ENCODE data around the gene SLC25A33. TPM values are rescaled to one million over a fixed set of nuclear protein-coding genes. Genes with fewer than 3 reads are reported as not detected.

SLC25A33 gene
- total and polyA plus RNA-seq, 2 of the 8 experiments (the other 6 are each of a cell fraction or from before 2014, with no cell fraction given) = 7.8 to 12.8 TPM

GRCh38 chr1:9500756-9501754 lies 38.2 kb upstream of the SLC25A33 start:
- Histone ChIP-seq H3K23me2 (ENCODE audit: low read depth, low read length) (no peaks in the 10 kb centered on the region), H2BK15ac (ENCODE audit: low read length) (0 out of 2 replicates have a peak overlapping the region, but pooled peaks have one; percentile 34), H3K36me3 (ENCODE audit: control insufficient read depth in 2 of 4, insufficient read depth in 4 of 4, low read length in 3 of 4) (no peaks in the 10 kb centered on the region), H3K9me3 (ENCODE audit: insufficient read depth in 2 of 2, low read depth in 1 of 2, low read length in 1 of 2) (no peaks in the 10 kb centered on the region), H2BK5ac (ENCODE audit: low read depth, low read length) (no peak overlapping the region), H3K79me2 (ENCODE audit: control insufficient read depth in 1 of 2, insufficient read depth in 2 of 2, low read length in 2 of 2) (no peaks in the 10 kb centered on the region), H3K4me3 (ENCODE audit: extremely low read depth in 1 of 4, insufficient read depth in 2 of 4, low read depth in 3 of 4, low read length in 4 of 4) (no peak overlapping the region), H3K56ac (replicated peaks; ENCODE audit: insufficient read length, low read depth, low read length) (no peak overlapping the region), H2BK120ac (replicated peaks; ENCODE audit: low read depth, low read length) (no peak overlapping the region), H2BK12ac (ENCODE audit: low read depth, low read length) (no peak overlapping the region), H3K4me1 (replicated peaks in 1 of 4; ENCODE audit: control insufficient read depth in 3 of 4, insufficient read depth in 4 of 4, low read length in 3 of 4) (no peaks in the 10 kb centered on the region), H3K79me1 (ENCODE audit: low read depth, low read length) (no peaks in the 10 kb centered on the region), H4K91ac (replicated peaks; ENCODE audit: insufficient read length, low read length) (no peak overlapping the region), H4K5ac (ENCODE audit: insufficient read length, low read depth, low read length) (no peak overlapping the region), H3K18ac (ENCODE audit: extremely low read depth, low read length) (no peak overlapping the region), H3K27ac (ENCODE audit: low read depth, low read length) (no peak overlapping the region), H3K23ac (ENCODE audit: insufficient read length) (no peak overlapping the region), H3K27me3 (replicated peaks in 1 of 4; ENCODE audit: control insufficient read depth in 3 of 4, extremely low read depth in 1 of 4, insufficient read depth in 3 of 4, low read length in 3 of 4) (peaks cover 0 to 1% (median under 1%) of the 10 kb centered on the region in 4 experiments; a peak in 6 of 7 replicates), H2AK5ac (ENCODE audit: low read depth, low read length) (no peak overlapping the region), H3K4me2 (ENCODE audit: insufficient read depth in 1 of 2, low read depth in 2 of 2, low read length in 2 of 2) (no peak overlapping the region), H3K14ac (ENCODE audit: insufficient read length) (no peak overlapping the region), H4K8ac (ENCODE audit: extremely low read depth, insufficient read depth, low read length) (no peak overlapping the region), H2BK20ac (ENCODE audit: low read length) (no peak overlapping the region), H3K4ac (replicated peaks; ENCODE audit: insufficient read length, low read depth, low read length) (no peak overlapping the region), H2AFZ (ENCODE audit: low read length) (no peak overlapping the region), H4K20me1 (replicated peaks in 1 of 2; ENCODE audit: control insufficient read depth in 1 of 2, insufficient read depth in 2 of 2, low read length in 2 of 2) (no peaks in the 10 kb centered on the region), H3K9ac (replicated peaks in 1 of 4; ENCODE audit: extremely low read depth in 1 of 4, low read depth in 3 of 4, low read length in 3 of 4) (no peak overlapping the region)
- WGBS, 2 experiments (ENCODE audit: extremely low coverage in 1 of 2, insufficient coverage in 1 of 2, insufficient read length in 1 of 2, insufficient replicate concordance in 2 of 2, low coverage in 1 of 2, low lambda C conversion rate in 2 of 2, missing lambda C conversion rate in 1 of 2) = 88% methylated on average over 17 of the region's 17 CpGs; no CpG with 5 or more reads in 1 of the 2 experiments
- DNase-seq (ENCODE audit: low read depth in 1 of 2, low spot score in 2 of 2) (no peak), FAIRE-seq (no peak)
- POLR2A ChIA-PET (ENCODE audit: partially characterized antibody) = no interaction called here
- CTCF ChIA-PET (ENCODE audit: partially characterized antibody) = interaction anchor here (0.7 to 1.9 kb wide), 4 partner anchors 10 to 234 kb away, joined by 3 to 5 read pairs (median 3); no protein-coding TSS in a partner anchor
- TF ChIP-seq CBX5 (IDR thresholded peaks at IDR 0.05; ENCODE audit: low read depth, low read length) (no peak), TAF1 (IDR thresholded peaks at IDR 0.05; ENCODE audit: low read depth, low read length) (no peak), EGR1 (IDR thresholded peaks at IDR 0.05; ENCODE audit: borderline replicate concordance, low read depth, low read length) (no peak), TCF12 (IDR thresholded peaks at IDR 0.05; ENCODE audit: low read depth, low read length) (no peak), YY1 (IDR thresholded peaks at IDR 0.05; ENCODE audit: low read depth, low read length) (no peak), NRF1 (IDR thresholded peaks at IDR 0.05; ENCODE audit: low read depth, low read length) (no peak), CHD2 (IDR thresholded peaks at IDR 0.05; ENCODE audit: low read length) (no peak), JUND (IDR thresholded peaks at IDR 0.05; ENCODE audit: low read length) (no peak), CHD1 (IDR thresholded peaks at IDR 0.05; ENCODE audit: low read depth, low read length) (no peak), SP4 (IDR thresholded peaks at IDR 0.05; ENCODE audit: low read length) (no peak), CREB1 (IDR thresholded peaks at IDR 0.05) (no peak), NANOG (IDR thresholded peaks at IDR 0.05; ENCODE audit: insufficient read depth, low read depth, low read length, poor library complexity, severe bottlenecking) (no peak), CBX8 (IDR thresholded peaks at IDR 0.05; ENCODE audit: borderline replicate concordance, low read depth, low read length) (no peak), KDM4A (IDR thresholded peaks at IDR 0.05; ENCODE audit: low read depth, low read length, severe bottlenecking) (no peak)

All from H1 (cell line).